ENCODE measurements around the gene GALNS. TPM values are rescaled to one million over a fixed set of nuclear protein-coding genes. Genes with fewer than 3 reads are reported as not detected.

Gene GALNS
- total and polyA plus RNA-seq, 3 donors from 2014 or later = 55.9 to 94.4 (median 65.3) TPM

- no peaks in the 10 kb centered on the region for H3K9me3 ChIP-seq
Observed at GRCh38 chr16:88834670-88835069, 22.1 kb downstream of the GALNS start.

GRCh38 chr16:88833086-88833485 lies 23.7 kb downstream of the GALNS start:
- no peaks in the 10 kb centered on the region for H3K4me1 ChIP-seq
- 85 to 96% methylated on average over 12 to 13 of the region's 13 CpGs for whole genome bisulfite sequencing, 2 donors
- no peak overlapping the region for H3K27ac ChIP-seq
- no peak overlapping the region for H3K4me3 ChIP-seq
- intact Hi-C loops (cut with DNase I; ENCODE audit: low total_unique reads) = no loop called here
- no peaks in the 10 kb centered on the region for H3K36me3 ChIP-seq (ENCODE audit: low read depth, missing control alignments)
- H3K27me3 ChIP-seq = no peaks in the 10 kb centered on the region
- no peaks in the 10 kb centered on the region for H3K9me3 ChIP-seq
- no peak for TF ChIP-seq POLR2A (IDR thresholded peaks at IDR 0.05)
- TF ChIP-seq CTCF (IDR thresholded peaks at IDR 0.05) = no peak
- DNase-seq = no peak

More at GRCh38 chr16:88834670-88835069, 22.1 kb downstream of the GALNS start:
- Histone ChIP-seq H3K27me3 (no peaks in the 10 kb centered on the region), H3K36me3 (ENCODE audit: low read depth, missing control alignments) (no peaks in the 10 kb centered on the region), H3K27ac (peak overlapping the region in 1 of 2 donors; percentile 45), H3K4me3 (no peak overlapping the region), H3K4me1 (no peaks in the 10 kb centered on the region)
- intact Hi-C loops (cut with DNase I; ENCODE audit: low total_unique reads) = no loop called here
- no peak for DNase-seq
- WGBS, 2 donors = 86 to 100% methylated on average over 3 to 13 of the region's 13 CpGs
- TF ChIP-seq CTCF (IDR thresholded peaks at IDR 0.05) (no peak), POLR2A (IDR thresholded peaks at IDR 0.05) (no peak)

GRCh38 chr16:88831838-88832237 lies 24.9 kb downstream of the GALNS start:
- no peak overlapping the region for H3K27ac ChIP-seq
- WGBS, 2 donors = 87 to 98% methylated on average over 10 to 13 of the region's 13 CpGs
- H3K36me3 ChIP-seq (ENCODE audit: low read depth, missing control alignments) = no peaks in the 10 kb centered on the region
- intact Hi-C loops (cut with DNase I; ENCODE audit: low total_unique reads) = no loop called here
- no peak for DNase-seq
- H3K9me3 ChIP-seq = no peaks in the 10 kb centered on the region
- TF ChIP-seq POLR2A (IDR thresholded peaks at IDR 0.05) = no peak
- TF ChIP-seq CTCF (IDR thresholded peaks at IDR 0.05) = no peak
- no peaks in the 10 kb centered on the region for H3K27me3 ChIP-seq
- H3K4me1 ChIP-seq = no peaks in the 10 kb centered on the region
- no peak overlapping the region for H3K4me3 ChIP-seq

GRCh38 chr16:88830783-88831182 lies 26.0 kb downstream of the GALNS start:
- H3K27ac ChIP-seq = no peak overlapping the region
- no peaks in the 10 kb centered on the region for H3K4me1 ChIP-seq
- WGBS, 2 donors = 91 to 96% methylated on average over 13 to 14 of the region's 14 CpGs
- H3K4me3 ChIP-seq = no peak overlapping the region
- intact Hi-C loops (cut with DNase I; ENCODE audit: low total_unique reads) = no loop called here
- no peaks in the 10 kb centered on the region for H3K9me3 ChIP-seq
- DNase-seq = no peak
- H3K36me3 ChIP-seq (ENCODE audit: low read depth, missing control alignments) = no peaks in the 10 kb centered on the region
- no peaks in the 10 kb centered on the region for H3K27me3 ChIP-seq
- TF ChIP-seq POLR2A (IDR thresholded peaks at IDR 0.05) (no peak), CTCF (IDR thresholded peaks at IDR 0.05) (no peak)

- peak; percentile 64 for DNase-seq
- Histone ChIP-seq H3K4me3 (no peak overlapping the region), H3K9me3 (no peaks in the 10 kb centered on the region), H3K36me3 (ENCODE audit: low read depth, missing control alignments) (no peaks in the 10 kb centered on the region), H3K4me1 (no peaks in the 10 kb centered on the region), H3K27me3 (no peaks in the 10 kb centered on the region), H3K27ac (no peak overlapping the region)
- no peak for TF ChIP-seq POLR2A (IDR thresholded peaks at IDR 0.05)
- TF ChIP-seq CTCF (IDR thresholded peaks at IDR 0.05) = no peak
- WGBS, 2 donors = 61 to 72% methylated on average over 11 of the region's 11 CpGs
- intact Hi-C loops (cut with DNase I; ENCODE audit: low total_unique reads) = no loop called here
Observed at GRCh38 chr16:88830258-88830657, 26.5 kb downstream of the GALNS start.
